Measurements from ENCODE around the gene AFTPH. TPM values are rescaled to one million over a fixed set of nuclear protein-coding genes. Genes with fewer than 3 reads are reported as not detected.

The AFTPH gene
- total RNA-seq, 2 experiments from 2014 or later = 24.2 to 24.3 TPM

DNA sequence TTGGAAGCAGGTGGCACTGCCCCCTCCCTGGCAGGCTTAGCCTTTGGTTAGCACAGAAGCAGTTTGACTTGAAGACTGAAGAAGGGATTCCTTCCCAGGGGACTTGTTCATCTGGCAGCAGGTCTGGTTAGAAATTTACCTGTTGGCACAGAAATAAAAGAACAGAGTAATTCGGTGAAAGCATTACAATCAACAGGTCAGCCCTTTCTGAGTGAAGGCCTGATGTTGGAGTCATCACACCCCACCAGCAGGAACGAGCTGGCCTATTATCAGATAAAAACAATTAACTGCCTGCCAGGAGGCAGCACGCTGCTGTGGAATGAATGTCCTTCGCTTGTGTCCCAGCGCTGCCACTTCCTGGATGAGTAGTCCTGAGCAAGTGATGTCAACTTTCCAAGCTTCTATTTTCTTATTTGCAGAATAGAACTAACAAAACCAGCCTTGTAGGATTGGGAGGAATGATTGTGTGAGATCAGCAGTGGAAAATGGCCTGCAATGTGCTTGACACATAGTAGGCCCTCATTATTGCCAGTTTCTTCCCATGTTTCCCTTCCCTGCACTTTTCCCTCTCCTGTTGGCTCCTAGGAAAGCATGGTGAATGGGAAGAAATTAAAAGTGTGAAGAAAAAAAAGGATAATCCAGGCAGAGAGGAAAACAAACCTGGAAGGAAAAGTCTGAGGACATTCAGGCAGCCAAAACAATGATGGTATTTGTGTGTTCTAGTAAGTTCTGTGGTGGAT lies 41.2 kb upstream of the AFTPH start:
- Histone ChIP-seq H3K27ac (ENCODE audit: low read depth in 1 of 2, low read length in 2 of 2) (no peak overlapping the region), H3K36me3 (ENCODE audit: insufficient read depth, low read length) (no peaks in the 10 kb centered on the region), H3K4me3 (ENCODE audit: low read length) (no peak overlapping the region), H3K9me3 (ENCODE audit: control insufficient read depth in 1 of 2, insufficient read depth in 1 of 2, low read length in 2 of 2) (no peaks in the 10 kb centered on the region), H3K27me3 (ENCODE audit: control insufficient read depth in 1 of 2, insufficient read depth in 2 of 2, low read length in 2 of 2) (no peaks in the 10 kb centered on the region), H3K4me1 (ENCODE audit: insufficient read depth, low read length) (peaks cover 2% of the 10 kb centered on the region)
- Mint-ChIP-seq H3K4me1 (ENCODE audit: low read depth) (peaks cover 2% of the 10 kb centered on the region), H3K9me3 (no peaks in the 10 kb centered on the region), H3K27me3 (no peaks in the 10 kb centered on the region), H3K4me3 (no peak overlapping the region), H3K27ac (no peak overlapping the region), H3K36me3 (ENCODE audit: low read depth) (no peaks in the 10 kb centered on the region)
- intact Hi-C loops (cut with DNase I, micrococcal nuclease) = no loop called here
- POLR2A ChIA-PET = no interaction called here
- DNase-seq (no peak), ATAC-seq (ENCODE audit: poor library complexity) (no peak)
- CTCF ChIA-PET = no interaction called here
- TF ChIP-seq, protein P1, sequence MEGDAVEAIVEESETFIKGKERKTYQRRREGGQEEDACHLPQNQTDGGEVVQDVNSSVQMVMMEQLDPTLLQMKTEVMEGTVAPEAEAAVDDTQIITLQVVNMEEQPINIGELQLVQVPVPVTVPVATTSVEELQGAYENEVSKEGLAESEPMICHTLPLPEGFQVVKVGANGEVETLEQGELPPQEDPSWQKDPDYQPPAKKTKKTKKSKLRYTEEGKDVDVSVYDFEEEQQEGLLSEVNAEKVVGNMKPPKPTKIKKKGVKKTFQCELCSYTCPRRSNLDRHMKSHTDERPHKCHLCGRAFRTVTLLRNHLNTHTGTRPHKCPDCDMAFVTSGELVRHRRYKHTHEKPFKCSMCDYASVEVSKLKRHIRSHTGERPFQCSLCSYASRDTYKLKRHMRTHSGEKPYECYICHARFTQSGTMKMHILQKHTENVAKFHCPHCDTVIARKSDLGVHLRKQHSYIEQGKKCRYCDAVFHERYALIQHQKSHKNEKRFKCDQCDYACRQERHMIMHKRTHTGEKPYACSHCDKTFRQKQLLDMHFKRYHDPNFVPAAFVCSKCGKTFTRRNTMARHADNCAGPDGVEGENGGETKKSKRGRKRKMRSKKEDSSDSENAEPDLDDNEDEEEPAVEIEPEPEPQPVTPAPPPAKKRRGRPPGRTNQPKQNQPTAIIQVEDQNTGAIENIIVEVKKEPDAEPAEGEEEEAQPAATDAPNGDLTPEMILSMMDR (IDR thresholded peaks at IDR 0.05) = no peak

DNA sequence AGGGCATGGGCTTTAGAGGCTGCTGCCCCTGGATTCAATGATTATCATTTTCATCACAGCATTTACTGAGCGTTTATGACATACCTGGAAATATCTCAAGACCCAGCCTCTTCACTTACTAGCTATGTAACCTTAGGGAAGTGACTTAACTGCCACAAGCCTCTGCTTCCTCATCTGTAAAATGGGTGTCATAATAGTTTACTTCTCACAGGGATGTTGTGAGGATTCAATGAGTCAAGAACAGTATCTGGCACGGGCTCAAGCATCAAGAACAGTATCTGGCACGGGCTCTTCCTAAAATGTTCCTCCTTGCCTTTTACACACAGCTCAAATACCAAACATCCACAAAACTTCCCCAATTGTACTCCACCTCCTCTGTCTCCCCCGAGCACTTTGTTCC lies 38.8 kb upstream of the AFTPH start:
- Histone ChIP-seq H3K36me3 (ENCODE audit: insufficient read depth, low read length) (no peaks in the 10 kb centered on the region), H3K27ac (ENCODE audit: low read depth in 1 of 2, low read length in 2 of 2) (no peak overlapping the region), H3K9me3 (ENCODE audit: control insufficient read depth in 1 of 2, insufficient read depth in 1 of 2, low read length in 2 of 2) (no peaks in the 10 kb centered on the region), H3K27me3 (ENCODE audit: control insufficient read depth in 1 of 2, insufficient read depth in 2 of 2, low read length in 2 of 2) (no peaks in the 10 kb centered on the region), H3K4me1 (ENCODE audit: insufficient read depth, low read length) (peaks cover 15% of the 10 kb centered on the region), H3K4me3 (ENCODE audit: low read length) (no peak overlapping the region)
- Mint-ChIP-seq H3K27me3 (no peaks in the 10 kb centered on the region), H3K36me3 (ENCODE audit: low read depth) (no peaks in the 10 kb centered on the region), H3K4me3 (no peak overlapping the region), H3K9me3 (no peaks in the 10 kb centered on the region), H3K4me1 (ENCODE audit: low read depth) (peaks cover 11% of the 10 kb centered on the region), H3K27ac (no peak overlapping the region)
- CTCF ChIA-PET = interaction anchor here (1.1 kb wide), 1 partner anchor 155 kb away, joined by 4 read pairs; no protein-coding TSS in a partner anchor
- ATAC-seq (ENCODE audit: poor library complexity) (no peak), DNase-seq (no peak)
- TF ChIP-seq, protein P1 (IDR thresholded peaks at IDR 0.05) = no peak
- intact Hi-C loops (cut with DNase I, micrococcal nuclease) = loop anchor here in 1 of 2 experiments (5.0 kb wide), 1 partner anchor 793 kb away; no protein-coding TSS in a partner anchor
- POLR2A ChIA-PET = interaction anchor here (0.6 kb wide), 1 partner anchor 9 kb away, joined by 3 read pairs; no protein-coding TSS in a partner anchor

DNA sequence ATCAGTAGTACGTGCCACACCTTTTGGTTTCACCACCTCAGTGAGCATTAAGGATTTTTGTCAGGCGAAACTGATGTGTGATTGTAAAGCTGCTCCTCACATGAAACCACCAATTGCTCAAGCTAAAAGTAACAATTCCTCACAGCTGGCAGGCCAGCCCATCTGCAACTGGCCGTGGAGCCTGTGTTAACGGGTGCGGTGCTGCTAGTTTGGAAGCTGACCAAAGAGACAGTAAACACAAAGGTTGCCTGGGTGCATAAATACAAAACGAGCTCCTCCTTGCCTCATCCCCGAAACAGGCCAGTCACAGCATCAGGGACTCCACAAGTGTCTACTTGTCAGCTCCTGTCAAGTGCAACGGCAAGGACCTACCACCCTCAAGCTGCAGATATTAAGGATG lies 38.2 kb upstream of the AFTPH start:
- intact Hi-C loops (cut with DNase I, micrococcal nuclease) = loop anchor here in 1 of 2 experiments (5.0 kb wide), 1 partner anchor 794 kb away; no protein-coding TSS in a partner anchor
- Histone ChIP-seq H3K27me3 (ENCODE audit: control insufficient read depth in 1 of 2, insufficient read depth in 2 of 2, low read length in 2 of 2) (no peaks in the 10 kb centered on the region), H3K9me3 (ENCODE audit: control insufficient read depth in 1 of 2, insufficient read depth in 1 of 2, low read length in 2 of 2) (no peaks in the 10 kb centered on the region), H3K4me3 (ENCODE audit: low read length) (no peak overlapping the region), H3K36me3 (ENCODE audit: insufficient read depth, low read length) (no peaks in the 10 kb centered on the region), H3K27ac (ENCODE audit: low read depth in 1 of 2, low read length in 2 of 2) (no peak overlapping the region), H3K4me1 (ENCODE audit: insufficient read depth, low read length) (peaks cover 15% of the 10 kb centered on the region)
- H3K4me1 Mint-ChIP-seq (ENCODE audit: low read depth) = peaks cover 11% of the 10 kb centered on the region
- H3K9me3 Mint-ChIP-seq = no peaks in the 10 kb centered on the region
- no peaks in the 10 kb centered on the region for H3K36me3 Mint-ChIP-seq (ENCODE audit: low read depth)
- no peaks in the 10 kb centered on the region for H3K27me3 Mint-ChIP-seq
- ChIA-PET POLR2A (no interaction called here), CTCF (interaction anchor here (0.9 to 1.1 kb wide), 2 partner anchors 155 to 436 kb away, joined by 4 read pairs; no protein-coding TSS in a partner anchor)
- DNase-seq = no peak
- ATAC-seq (ENCODE audit: poor library complexity) = no peak
- no peak overlapping the region for H3K4me3 Mint-ChIP-seq
- TF ChIP-seq, protein P1 (IDR thresholded peaks at IDR 0.05) = no peak
- H3K27ac Mint-ChIP-seq = no peak overlapping the region
